Measurements from ENCODE around the gene C6orf47.

DNA sequence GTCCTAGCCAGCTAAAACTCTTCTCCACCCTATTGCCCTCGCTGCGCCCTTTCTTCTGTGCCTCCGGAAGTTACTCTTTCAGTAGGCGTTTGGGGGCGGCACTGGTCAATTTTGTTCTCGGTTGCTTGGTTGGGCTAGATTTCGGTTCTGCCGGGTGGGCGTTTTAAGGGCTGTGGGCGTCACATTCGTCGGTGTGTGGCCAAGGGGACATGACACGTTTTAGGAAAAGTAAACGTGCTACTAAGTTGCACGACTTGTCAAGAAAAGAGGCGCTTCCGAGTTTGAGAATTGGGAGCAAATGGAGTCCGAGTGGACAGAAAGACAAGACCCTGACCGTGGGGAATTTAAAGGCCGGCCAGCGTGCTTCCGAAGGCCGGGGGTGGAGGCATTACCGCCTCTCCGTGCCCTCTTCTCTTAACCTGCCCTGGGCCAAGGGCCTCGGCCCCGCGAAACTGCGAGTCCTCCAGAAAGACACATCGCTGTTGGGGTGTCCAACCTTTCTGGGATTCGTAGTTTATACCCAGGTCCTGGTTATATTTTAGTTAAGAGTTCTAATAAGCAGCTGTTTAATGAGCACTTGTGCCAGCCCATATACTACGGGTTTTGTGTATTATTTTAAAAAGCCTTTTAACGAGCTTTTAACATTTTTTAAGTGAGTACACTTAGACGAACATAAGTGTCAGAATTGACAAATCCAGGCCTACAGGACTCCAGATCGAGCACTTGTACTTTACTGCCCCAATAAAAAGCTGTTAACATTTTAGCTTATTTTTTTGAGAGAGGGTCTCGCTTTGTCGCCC lies 7.5 kb downstream of the C6orf47 start:
- TF ChIP-seq, protein P1, sequence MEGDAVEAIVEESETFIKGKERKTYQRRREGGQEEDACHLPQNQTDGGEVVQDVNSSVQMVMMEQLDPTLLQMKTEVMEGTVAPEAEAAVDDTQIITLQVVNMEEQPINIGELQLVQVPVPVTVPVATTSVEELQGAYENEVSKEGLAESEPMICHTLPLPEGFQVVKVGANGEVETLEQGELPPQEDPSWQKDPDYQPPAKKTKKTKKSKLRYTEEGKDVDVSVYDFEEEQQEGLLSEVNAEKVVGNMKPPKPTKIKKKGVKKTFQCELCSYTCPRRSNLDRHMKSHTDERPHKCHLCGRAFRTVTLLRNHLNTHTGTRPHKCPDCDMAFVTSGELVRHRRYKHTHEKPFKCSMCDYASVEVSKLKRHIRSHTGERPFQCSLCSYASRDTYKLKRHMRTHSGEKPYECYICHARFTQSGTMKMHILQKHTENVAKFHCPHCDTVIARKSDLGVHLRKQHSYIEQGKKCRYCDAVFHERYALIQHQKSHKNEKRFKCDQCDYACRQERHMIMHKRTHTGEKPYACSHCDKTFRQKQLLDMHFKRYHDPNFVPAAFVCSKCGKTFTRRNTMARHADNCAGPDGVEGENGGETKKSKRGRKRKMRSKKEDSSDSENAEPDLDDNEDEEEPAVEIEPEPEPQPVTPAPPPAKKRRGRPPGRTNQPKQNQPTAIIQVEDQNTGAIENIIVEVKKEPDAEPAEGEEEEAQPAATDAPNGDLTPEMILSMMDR (IDR thresholded peaks at IDR 0.05; ENCODE audit: low read length), result no peak
- no peak for TF ChIP-seq EZH2 (optimal IDR thresholded peaks at IDR 0.05; ENCODE audit: low read depth, low read length)

All from MM.1S (cell line).